ENCODE measurements around the gene SMARCA1.
A peak's percentile ranks its signal among the peaks of the same experiment; 100 is the strongest.

SMARCA1 gene

GRCh38 chrX:129540068-129540653, 16.9 kb upstream of the SMARCA1 start, which contains the start of gene OCRL:
OCRL (plus strand) TSS chrX:129540259; CDS start chrX:129540440, 181 bp downstream.
- in situ Hi-C loops (cut with HindIII; ENCODE audit: low pct_ligation_motif_present, low sequenced_read_pairs) = no loop called here
- TF ChIP-seq CTCF (IDR thresholded peaks at IDR 0.05; ENCODE audit: low read depth, low read length, missing control alignments) = peak; percentile 78
- peak; percentile 45 for DNase-seq
- Histone ChIP-seq H3K36me3 (replicated peaks) (no peaks in the 10 kb centered on the region), H3K4me3 (ENCODE audit: low read depth, low read length) (peak within 1 kb of the TSS; percentile 62), H3K27ac (peak within 1 kb of the TSS; percentile 62), H3K27me3 (replicated peaks) (no peaks in the 10 kb centered on the region)

GRCh38 chrX:129534816-129535578, 11.7 kb upstream of the SMARCA1 start:
- Histone ChIP-seq H3K36me3 (replicated peaks) (no peaks in the 10 kb centered on the region), H3K27ac (no peak overlapping the region), H3K27me3 (replicated peaks) (no peaks in the 10 kb centered on the region), H3K4me3 (ENCODE audit: low read depth, low read length) (no peak overlapping the region)
- in situ Hi-C loops (cut with HindIII; ENCODE audit: low pct_ligation_motif_present, low sequenced_read_pairs) = no loop called here
- no peak for TF ChIP-seq CTCF (IDR thresholded peaks at IDR 0.05; ENCODE audit: low read depth, low read length, missing control alignments)
- DNase-seq = no peak

- no peaks in the 10 kb centered on the region for H3K27me3 ChIP-seq (replicated peaks)
- in situ Hi-C loops (cut with HindIII; ENCODE audit: low pct_ligation_motif_present, low sequenced_read_pairs) = no loop called here
- H3K4me3 ChIP-seq (ENCODE audit: low read depth, low read length) = no peak overlapping the region
- no peak overlapping the region for H3K27ac ChIP-seq
- no peak for TF ChIP-seq CTCF (IDR thresholded peaks at IDR 0.05; ENCODE audit: low read depth, low read length, missing control alignments)
- H3K36me3 ChIP-seq (replicated peaks) = no peaks in the 10 kb centered on the region
- no peak for DNase-seq
Observed at GRCh38 chrX:129531132-129531531, 7.8 kb upstream of the SMARCA1 start.

GRCh38 chrX:129530410-129530809, 7.1 kb upstream of the SMARCA1 start:
- in situ Hi-C loops (cut with HindIII; ENCODE audit: low pct_ligation_motif_present, low sequenced_read_pairs) = no loop called here
- DNase-seq = no peak
- Histone ChIP-seq H3K36me3 (replicated peaks) (no peaks in the 10 kb centered on the region), H3K27me3 (replicated peaks) (no peaks in the 10 kb centered on the region), H3K4me3 (ENCODE audit: low read depth, low read length) (no peak overlapping the region), H3K27ac (no peak overlapping the region)
- TF ChIP-seq CTCF (IDR thresholded peaks at IDR 0.05; ENCODE audit: low read depth, low read length, missing control alignments) = no peak

- in situ Hi-C loops (cut with HindIII; ENCODE audit: low pct_ligation_motif_present, low sequenced_read_pairs) = no loop called here
- no peaks in the 10 kb centered on the region for H3K27me3 ChIP-seq (replicated peaks)
- H3K4me3 ChIP-seq (ENCODE audit: low read depth, low read length) = no peak overlapping the region
- H3K27ac ChIP-seq = no peak overlapping the region
- DNase-seq = no peak
- no peaks in the 10 kb centered on the region for H3K36me3 ChIP-seq (replicated peaks)
- TF ChIP-seq CTCF (IDR thresholded peaks at IDR 0.05; ENCODE audit: low read depth, low read length, missing control alignments) = no peak
Observed at GRCh38 chrX:129529685-129530281, 6.5 kb upstream of the SMARCA1 start.

Data from brain microvascular endothelial cell (primary cell).